ENCODE results near the gene GALNT4.

GALNT4 gene

DNA sequence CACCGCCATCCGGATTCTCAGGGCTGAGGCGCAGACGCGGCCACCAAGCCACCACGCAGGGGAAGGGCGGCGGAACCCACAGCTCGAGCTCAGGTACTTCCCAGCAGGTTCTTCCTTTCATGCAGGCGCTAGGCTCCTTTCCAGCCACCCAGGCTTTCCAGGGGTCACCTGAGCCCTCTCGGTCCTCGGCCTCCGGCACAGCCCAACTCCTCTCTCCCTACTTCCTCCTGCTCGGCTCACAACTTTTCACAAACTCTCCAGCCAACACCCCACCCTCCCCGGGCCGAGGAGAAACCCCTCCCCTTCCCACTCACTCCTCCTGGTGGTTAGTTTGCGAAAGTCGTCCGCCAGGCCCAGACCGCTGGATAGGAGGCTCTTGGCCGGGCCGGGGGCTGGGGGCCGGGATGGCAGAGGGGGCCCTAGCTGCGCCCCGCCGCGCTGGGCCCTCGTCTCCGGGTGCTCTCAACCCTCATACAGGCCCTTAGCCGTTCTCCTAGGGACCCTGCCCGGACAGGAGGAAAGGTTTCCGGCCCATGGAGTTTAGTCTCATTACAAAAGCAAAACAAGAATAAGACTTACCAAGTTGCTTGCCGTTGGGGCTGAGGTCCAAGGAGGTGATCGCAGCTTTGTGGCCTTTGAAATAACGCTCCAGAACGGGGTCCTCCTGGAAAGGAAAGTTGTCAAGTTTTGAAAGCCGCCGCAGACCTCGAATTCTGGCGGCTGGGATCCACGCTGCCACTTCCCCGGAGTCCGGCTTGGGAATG lies at the start of gene GALNT4:
Gene GALNT4 (minus strand): TSS at position 256 of the 764 bp plus-strand sequence. CDS start 247 bp downstream, at position 9.
- peak; percentile 79 for DNase-seq

DNA sequence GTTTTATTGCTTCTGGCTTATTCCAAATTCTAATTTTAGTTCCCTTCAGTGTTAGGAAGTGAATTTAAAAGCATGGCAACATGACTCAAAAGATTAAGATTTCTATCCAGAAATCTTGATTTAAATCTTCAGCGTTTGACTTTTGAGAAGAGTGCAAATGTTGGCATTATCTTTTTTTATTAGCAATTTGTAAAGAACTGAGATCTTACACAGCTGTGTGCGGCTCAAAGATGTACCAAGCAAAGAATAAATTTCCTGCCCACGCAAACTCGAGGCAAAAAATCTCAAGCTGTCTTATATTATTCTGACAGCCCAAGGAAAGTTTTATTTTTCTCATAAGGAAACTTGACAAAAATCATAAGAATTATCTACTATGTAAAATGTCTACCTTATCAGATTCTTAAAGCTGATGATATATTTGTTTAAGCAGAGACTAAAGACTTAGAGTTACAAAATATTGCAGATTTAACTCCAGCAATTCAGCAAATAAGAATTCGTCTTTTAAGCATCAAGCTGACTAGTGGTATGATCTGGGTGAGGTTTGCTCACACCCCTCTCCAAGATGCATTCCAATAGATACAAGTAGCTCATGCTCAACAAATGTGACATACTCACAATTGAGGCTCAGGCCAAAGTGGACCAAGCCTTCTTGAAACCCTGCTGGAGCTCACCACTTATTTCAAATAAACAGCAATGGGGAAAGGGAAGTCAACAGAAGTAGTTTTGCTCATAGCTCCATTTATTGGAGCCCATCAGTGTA lies 48.6 kb upstream of the GALNT4 start:
- no peak for DNase-seq

DNA sequence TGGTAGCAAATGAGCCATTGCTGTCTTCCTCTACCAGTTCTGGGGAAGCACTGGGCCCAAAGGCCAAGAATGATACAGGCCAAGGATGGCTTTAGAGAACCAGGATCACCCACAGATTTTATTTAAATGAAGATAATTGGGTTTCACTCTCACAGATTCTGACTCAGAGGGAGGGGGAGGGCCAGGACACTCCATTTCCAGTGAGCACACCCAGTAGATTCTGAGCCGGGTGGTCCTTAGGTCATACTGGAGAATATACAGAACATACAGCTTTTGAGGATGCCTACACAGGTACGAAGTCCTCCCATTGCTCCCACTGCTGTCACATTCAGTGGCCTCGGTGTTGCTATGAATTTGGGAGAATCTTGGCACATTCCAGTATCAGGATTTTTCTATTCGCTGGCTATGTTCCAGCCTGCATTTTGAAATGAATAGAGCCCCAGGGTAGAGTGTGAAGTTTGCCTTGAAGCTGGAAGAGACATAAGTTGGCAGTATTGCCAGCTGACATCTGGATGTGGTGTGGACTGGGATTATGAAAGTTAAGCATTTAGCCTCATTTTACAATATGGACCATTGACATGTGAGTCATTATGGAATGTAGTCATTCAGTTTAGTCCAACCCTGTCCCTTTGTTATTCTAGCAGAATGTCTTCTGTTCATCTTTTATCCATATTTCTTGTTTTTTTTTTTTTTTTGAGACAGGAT lies 47.0 kb upstream of the GALNT4 start:
- no peak for DNase-seq

DNA sequence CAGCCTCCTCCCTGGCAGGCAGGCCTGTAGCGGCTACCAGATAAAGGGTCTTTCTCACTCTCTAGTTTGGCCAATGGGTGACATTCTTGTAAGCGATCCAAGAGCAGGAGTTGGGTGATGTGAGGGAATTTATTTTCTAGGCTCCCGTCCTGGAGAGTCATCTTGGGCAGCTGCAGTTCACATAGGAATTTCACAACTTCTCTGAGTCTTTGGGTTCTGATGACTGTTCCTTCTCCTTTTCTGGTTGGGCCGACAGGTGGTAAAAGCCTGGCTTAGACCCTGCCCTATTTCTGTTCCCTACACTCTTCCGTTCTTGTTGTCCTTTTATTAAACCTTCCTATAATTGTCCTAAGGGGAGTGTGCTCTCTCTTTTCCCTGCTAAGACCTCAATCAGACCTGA lies 43.9 kb upstream of the GALNT4 start:
- DNase-seq, result no peak

DNA sequence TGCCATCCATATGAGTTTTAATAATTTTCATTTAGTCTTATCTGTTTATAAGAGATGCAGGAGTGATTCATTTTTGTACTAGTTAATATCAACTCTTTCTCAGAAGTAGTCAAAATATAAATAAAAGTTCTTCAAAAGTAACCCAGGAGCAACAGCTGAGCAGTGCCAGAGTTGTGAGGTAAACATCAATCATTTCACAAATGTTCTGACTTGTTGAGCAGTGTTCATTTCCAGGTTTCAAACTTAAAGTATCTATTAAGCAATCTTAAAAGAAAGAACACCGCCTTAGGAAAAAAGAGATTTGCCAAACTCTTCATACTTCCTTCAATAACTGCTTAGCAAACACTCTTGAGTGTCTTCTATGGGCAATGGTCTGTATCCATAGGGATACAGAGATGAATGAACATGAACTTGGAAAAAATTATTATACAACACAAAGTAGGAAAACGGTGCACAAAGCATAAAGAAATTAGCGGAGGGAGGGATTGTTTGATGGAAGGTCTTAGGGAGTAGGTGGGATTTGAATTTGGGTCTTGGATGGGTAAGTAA lies 43.2 kb upstream of the GALNT4 start:
- no peak for DNase-seq

DNA sequence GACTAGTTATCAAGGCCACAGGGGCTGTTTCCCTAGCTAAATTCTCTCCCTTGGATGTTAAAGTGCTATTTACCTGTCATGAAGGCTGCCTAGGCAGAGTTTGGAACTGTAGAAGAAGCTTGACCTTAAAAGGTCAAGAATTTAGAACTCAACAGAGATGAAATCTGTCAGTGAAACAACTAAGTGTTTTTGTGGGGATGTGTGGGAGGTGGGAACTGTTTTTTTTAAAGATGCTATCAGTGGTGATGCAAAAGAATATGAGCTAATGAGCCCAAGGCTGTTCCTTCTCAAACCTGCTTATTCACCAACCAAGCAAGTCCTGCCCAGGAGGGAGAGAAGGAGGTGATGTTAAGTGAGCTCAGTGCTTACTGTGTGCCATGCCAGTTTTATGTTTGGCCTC lies 42.0 kb upstream of the GALNT4 start:
- DNase-seq, result peak; percentile 11

DNA sequence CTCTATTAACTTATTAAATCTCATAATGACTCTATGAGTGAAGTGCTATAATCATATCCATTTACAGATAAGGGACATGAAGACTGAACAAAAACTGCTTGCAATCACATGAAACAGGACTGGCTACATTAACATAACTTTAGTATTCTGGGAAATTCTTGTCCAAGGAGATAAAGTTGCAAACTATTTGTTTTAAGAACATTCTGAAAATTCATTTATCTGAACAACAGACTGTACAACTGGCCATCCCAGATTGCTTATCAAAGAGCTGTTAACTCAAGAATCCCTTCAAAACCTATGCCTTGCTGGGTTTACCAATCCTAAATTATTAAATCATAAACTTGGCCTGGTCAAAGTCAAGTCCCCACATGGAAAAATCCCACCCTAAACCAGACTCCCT lies 40.4 kb upstream of the GALNT4 start:
- DNase-seq, result no peak

DNA sequence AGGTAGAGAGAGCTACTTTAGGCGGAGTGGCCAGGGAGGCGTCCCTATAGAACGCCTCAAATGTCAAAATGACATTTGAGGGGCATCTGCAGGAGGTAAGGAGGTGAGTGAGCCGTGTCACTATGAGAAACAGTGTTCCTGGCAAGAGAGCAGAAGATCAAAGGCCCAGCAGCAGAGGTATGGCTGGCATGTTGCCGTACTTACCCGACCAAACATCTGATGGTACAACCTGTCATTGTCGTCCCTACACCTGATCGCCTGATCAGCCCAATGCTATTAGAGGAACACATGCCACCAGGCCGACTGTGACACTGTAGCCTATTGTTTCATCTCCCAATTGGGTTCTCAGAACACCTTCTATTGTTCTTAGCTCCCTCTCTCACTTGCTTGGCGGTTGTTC lies 35.2 kb upstream of the GALNT4 start:
- no peak for DNase-seq

DNA sequence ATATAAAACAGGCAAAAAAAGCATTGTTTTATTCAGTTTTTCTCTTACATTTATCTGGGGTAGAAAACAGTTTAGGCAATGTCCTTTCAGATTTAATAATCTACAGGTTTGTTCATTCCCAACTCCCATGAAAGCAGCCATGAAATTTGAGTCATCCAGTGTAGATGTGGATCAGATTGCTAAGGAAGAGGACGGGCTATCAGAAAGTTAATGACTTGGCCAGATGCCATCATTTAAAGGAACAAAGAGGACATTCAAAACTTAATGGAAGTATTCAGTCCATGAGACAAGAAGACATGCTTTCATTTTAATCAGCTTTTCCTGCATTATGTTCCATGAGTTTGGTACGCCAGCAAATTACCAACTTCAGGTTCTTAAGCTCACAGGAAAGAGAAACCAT lies 32.4 kb upstream of the GALNT4 start:
- DNase-seq, result peak; percentile 73

DNA sequence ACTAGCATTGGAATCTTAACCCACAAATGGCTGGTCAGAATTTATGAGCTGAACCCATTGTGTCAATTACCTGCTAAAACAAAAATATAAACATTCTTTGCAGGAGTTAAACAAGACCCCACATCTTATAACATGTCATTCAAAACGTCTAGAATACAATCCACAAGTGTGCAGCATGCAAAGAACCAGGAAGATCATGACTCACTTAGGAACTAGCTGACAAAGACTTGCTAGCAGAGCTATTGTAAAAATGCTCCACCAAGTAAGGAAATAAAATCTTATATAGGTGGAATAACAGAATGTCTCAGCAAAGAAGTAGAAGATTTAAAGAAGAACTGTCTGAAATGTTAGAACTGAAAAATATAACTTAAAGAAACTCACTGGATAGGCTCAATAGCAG lies 27.8 kb upstream of the GALNT4 start:
- no peak for DNase-seq

DNA sequence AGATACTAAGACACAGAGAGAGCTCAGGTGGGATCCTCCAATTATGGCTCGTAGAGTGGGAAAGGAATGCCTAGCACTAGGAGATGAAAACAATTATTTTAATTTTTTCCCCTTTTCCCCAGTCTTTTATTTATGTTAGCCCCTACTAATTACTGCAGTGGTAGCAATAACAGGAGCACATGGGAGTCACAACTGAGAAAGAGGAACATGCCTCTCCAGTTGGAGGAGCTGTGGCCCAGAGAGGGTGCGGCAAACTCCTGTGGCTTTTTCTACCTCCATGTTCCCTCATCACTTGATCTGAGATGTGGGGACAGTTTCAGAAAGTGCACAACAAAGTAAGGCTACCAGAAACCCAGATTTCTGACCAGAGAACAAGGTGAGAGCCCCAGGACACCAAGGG lies 27.2 kb upstream of the GALNT4 start:
- no peak for DNase-seq

DNA sequence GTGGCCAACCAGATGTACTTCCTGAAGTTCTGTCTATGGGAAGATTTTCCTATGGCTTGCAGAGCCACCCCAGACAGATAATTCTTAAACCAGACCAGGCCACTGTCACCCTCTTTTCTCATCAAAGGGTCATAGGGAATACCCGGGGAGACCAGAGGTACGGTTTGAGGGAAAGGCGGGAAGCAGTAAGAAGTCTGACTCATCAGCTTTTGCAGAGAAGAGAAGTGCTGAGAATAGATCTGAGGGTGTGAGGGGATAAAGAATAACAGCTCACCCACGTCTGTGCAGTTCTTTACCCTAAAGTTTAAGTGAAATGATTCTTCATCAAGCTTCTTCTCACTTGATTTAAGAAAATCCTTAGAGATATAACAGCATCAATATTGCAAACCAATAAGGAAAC lies 22.5 kb upstream of the GALNT4 start:
- no peak for DNase-seq

DNA sequence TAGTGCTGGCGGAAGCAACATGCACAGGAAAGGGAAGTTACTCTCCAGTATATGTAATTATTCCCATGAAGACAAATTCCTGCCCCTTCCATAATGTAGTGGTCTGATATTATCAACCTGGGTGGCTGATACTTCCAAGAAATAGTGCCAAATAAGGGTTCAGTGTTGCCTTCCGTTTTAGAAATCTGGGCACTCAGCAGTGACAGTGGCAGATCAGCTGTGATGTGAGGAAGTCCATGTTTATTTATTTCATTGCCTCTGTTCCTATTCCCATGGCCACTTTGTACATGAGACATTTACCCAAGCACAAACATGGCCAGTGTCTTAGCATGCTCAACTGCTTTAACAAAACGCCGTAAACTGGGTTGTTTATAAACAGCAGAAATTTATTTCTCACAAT lies 21.6 kb upstream of the GALNT4 start:
- no peak for DNase-seq

DNA sequence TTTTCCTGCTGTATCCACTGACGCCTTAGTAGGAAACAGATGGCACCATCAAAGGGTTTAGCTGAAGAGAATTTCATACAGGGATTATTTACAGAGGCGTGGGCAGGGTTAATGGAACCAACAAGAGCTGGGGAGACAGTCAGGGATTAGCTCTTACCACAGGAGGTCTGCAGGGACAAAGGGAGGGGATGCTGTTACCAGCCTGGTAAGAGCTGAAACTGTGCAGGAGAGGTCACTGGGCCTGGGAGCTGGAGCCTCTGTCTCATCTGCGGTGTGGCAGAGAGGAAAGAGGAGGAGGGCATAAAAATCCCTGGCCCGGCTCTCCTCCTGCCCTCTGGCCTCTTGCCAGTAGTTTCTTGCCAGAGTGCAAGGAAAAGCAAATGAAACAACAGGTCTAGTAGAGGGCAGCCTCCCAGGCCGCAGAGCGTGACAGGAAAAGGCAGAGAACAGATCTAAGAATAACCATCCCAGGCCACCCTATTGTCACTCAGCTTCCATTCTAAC lies 20.1 kb upstream of the GALNT4 start:
- DNase-seq, result peak; percentile 99

DNA sequence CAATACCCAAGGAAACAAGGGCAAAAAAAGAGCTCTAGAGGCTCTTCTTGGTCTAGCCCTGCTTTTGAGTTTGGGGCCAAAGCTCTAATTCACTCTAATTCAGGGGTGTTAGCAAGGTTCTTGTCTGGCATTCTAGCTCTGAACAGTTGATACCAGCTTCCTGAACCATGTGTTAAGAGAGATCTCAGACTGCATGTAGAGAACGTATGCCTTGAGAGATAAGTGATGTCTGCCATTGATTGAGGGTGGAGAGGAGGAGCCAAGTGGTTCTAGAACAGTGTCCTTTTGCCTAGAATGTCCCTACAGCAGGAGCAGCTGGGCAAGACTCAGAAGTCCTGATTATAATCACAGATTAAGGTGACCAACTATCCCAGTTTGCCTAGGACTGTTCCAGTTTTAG lies 19.4 kb upstream of the GALNT4 start:
- no peak for DNase-seq

DNA sequence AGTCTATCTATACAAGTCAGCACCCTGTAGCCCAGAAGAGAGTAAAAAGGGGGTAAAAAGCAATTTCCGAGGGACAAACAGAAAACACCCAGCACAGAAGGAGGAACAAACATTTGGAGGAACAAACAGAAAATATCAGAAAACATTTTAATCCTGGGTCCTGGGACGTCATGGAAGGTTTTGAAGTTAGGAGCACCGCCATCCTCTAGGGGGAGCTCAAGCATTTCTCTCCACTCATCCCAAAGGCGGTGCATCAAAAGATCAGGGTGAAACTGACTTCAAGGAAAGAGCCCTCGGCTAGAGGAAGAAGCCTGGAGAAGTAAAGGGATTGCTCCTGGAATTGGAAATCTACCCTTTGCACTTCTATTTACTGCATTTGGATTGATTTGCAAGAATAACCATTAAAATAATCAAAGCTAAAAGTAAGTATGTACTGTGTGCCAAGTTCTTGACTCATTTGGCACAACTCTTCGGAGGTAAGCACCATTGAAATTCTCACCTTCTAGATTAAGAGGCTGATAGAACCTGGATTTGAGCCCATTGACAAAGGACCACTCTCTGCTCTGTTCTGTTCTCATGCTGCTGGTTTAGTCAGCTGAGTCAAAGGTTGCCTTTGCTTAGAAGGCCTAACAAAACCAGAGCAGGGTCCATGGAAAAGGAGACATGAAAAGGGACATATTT lies 18.5 kb upstream of the GALNT4 start:
- peak; percentile 90 for DNase-seq

DNA sequence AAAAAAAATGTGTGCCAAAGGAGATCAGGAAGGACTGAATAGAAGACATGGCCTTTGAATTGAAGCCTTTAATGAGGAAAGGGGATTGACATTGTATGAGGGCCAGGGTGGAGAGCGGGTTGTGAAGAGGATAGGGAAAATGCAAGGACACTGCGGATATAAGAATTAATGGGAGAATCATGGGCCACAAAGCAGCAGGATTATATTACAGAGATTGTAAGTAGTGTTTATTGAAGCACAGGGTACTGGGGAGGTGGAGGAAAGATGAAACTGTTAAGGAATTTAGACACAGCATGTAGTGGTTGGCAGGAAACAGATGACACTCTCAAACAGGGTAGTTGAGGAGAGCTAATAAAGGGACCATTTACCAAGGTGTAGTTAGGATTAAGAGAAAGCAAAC lies 17.6 kb upstream of the GALNT4 start:
- no peak for DNase-seq

DNA sequence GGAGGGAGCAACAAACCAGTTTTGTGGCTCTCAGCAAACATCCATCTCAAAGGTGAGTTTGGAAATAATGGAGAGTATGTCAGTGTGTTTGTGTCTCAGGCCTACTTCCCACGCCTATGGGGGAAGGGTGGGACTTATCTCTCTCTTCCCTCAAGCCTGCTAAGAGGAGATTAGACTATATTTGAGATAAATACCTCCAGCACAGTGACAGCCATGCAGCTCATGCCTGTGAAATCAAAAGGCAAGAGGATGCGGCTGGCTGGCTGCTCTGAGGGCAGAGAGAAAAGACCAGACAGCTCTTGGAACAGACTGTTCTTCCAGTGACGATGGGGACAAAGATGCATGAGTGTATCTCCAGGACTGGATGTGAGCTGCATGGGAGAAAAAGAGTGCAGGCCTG lies 16.0 kb upstream of the GALNT4 start:
- DNase-seq, result no peak

DNA sequence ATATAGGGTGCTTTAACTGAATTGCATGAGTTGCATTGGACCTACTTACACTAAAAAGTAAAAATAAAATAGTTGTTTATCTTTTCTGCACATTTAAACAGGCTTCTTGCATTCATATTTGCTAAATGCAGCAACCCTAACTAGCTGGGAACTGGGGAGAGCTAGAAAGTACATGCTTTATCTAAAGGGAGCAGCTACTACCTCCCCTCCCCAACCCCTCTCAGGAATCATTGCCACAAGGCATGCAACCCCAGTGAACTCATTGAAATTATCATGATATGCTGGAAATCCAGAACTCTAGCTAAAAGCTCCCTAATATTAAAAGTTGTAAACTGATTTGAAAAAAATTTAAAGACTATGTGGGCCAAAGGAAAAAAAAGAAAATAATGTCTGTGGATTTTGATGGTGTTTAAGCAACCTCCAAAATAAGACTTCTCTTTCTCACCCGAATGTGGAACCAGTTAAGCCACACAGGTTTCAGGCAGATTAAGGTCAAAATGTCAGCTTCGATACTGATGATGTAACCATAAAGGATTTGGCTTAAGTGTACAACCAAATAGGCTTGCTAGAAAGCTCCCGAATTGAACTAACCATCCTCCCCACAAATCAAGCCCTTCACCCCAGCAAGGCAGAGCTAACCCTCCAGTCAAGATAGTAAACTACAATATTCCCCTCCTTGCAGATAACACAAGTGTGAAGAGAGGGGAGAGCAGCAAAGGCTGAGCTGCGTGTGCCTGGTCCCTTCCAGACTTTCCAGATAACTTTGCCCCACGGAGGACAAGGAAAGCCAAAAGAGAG lies 15.0 kb upstream of the GALNT4 start:
- no peak for DNase-seq

DNA sequence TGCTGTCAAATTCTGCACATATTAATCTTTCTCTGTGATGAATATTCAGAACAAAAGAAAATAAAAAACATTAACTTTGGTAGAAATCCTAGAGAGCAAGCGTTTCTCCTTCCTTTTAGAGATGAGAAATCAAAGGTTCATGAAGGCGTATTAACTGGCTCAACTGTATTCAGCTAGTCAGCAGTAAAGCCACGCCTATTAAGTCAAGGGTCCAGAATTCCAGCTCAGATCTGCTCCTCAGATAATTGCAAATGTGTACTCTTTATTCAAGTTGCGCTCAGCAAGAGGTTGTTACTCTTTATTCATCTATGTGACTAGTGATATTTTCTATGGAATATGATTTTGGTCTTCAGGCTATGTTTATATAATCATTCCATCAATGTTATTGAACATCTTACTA lies 14.3 kb upstream of the GALNT4 start:
- no peak for DNase-seq

DNA sequence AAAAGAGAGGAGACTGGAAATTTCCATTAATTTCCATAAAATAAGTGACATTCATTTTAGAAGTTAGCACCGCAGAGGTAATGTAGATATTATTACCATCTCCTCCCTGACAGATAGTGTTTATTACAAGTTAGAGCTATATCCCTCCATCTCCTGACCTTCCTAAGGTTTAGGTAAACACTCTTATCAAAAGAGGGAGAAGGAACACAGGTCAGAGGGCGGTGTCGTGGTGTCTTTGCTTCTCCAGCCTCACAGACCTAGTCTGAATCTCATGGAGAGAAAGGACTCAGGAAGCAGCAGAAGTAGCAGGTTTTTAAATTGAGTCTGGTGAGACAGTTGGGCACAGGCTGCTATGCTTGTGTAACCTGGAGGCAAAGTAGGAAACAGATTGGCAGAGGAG lies 12.8 kb upstream of the GALNT4 start:
- DNase-seq, result no peak

DNA sequence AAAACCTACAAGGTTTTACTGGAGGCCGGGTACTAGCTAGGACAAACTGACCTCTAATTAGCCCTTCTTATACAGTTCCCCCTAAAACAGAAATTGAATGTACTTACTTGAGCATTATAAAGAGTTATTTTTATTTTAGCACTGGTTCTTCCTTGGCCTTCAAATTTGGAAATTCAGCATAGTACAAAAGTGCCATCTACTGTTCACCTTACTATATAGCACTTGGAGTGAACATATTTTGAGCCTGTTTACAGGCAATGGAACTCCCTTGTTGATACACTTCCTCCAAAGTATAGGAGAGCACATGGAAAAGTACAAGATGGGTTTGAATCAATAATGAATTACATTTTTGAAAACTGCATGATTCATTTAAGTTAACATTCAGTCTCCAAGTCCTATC lies 5.1 kb upstream of the GALNT4 start:
- peak; percentile 63 for DNase-seq
